ENCODE data around the gene CEMP1.

DNA sequence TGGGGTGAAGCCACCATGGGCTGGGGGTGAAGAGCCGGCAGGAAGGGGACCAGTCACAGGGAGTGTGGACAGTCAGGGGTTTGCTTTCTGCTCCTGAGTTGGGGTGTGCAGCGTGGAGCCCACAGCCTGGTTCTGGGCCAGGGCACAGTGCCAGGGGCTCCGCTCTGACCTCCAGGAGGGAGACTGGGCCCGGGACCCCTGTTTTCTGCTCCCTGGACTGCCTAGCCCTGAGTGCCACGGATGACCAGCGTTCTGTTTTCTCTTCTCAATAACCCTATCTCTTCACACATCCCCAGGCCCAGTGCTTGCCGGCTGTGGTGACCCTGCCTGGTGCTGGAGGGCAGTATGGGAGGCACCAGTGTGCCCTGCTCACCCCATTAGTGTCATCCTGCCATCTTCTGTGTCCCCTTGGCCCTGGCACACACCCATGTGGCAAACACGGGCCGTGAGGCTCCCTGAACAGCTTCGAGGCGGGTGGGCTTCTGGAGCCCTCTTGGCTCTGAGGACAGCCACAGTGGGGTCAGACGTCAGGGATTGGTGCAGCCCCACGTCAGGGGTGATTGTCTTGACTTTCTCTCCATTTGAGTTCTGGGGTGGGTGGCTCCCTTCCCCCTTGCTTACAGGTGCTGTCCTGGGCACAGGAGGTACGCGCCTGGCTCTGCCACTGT is 1.1 kb downstream of the CEMP1 start:
- TF ChIP-seq POLR2A (IDR thresholded peaks at IDR 0.05): no peak
- TF ChIP-seq, protein P1, sequence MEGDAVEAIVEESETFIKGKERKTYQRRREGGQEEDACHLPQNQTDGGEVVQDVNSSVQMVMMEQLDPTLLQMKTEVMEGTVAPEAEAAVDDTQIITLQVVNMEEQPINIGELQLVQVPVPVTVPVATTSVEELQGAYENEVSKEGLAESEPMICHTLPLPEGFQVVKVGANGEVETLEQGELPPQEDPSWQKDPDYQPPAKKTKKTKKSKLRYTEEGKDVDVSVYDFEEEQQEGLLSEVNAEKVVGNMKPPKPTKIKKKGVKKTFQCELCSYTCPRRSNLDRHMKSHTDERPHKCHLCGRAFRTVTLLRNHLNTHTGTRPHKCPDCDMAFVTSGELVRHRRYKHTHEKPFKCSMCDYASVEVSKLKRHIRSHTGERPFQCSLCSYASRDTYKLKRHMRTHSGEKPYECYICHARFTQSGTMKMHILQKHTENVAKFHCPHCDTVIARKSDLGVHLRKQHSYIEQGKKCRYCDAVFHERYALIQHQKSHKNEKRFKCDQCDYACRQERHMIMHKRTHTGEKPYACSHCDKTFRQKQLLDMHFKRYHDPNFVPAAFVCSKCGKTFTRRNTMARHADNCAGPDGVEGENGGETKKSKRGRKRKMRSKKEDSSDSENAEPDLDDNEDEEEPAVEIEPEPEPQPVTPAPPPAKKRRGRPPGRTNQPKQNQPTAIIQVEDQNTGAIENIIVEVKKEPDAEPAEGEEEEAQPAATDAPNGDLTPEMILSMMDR (IDR thresholded peaks at IDR 0.05): no peak
